ENCODE results near the gene SULT1C3.

Gene SULT1C3

GRCh38 chr2:108260773-108261172 lies 21.0 kb downstream of the SULT1C3 start:
- ChIA-PET CTCF (no interaction called here), POLR2A (no interaction called here)
- TF ChIP-seq CTBP1 (IDR thresholded peaks at IDR 0.05; ENCODE audit: borderline replicate concordance) (no peak), L3MBTL2 (conservative IDR thresholded peaks at IDR 0.05) (no peak), BHLHE40 (IDR thresholded peaks at IDR 0.05; ENCODE audit: borderline replicate concordance) (no peak), TARDBP (IDR thresholded peaks at IDR 0.05) (no peak), FOXK2 (IDR thresholded peaks at IDR 0.05) (no peak), ARNT (IDR thresholded peaks at IDR 0.05) (no peak), ZNF384 (IDR thresholded peaks at IDR 0.05) (no peak), ELF4 (IDR thresholded peaks at IDR 0.05) (no peak), PKNOX1 (IDR thresholded peaks at IDR 0.05) (no peak), HDGF (IDR thresholded peaks at IDR 0.05; ENCODE audit: borderline replicate concordance) (no peak), SUZ12 (IDR thresholded peaks at IDR 0.05) (no peak), SP1 (IDR thresholded peaks at IDR 0.05) (no peak), LEF1 (IDR thresholded peaks at IDR 0.05; ENCODE audit: borderline replicate concordance) (no peak), NFRKB (IDR thresholded peaks at IDR 0.05) (no peak), FOXM1 (IDR thresholded peaks at IDR 0.05; ENCODE audit: borderline replicate concordance) (no peak), FOXA1 (IDR thresholded peaks at IDR 0.05) (no peak)
- no peak for DNase-seq (ENCODE audit: extremely low spot score)

GRCh38 chr2:108262036-108262435 lies 22.3 kb downstream of the SULT1C3 start:
- POLR2A ChIA-PET, result no interaction called here
- CTCF ChIA-PET, result no interaction called here
- TF ChIP-seq LEF1 (IDR thresholded peaks at IDR 0.05; ENCODE audit: borderline replicate concordance), result no peak
- TF ChIP-seq CTBP1 (IDR thresholded peaks at IDR 0.05; ENCODE audit: borderline replicate concordance), result no peak
- DNase-seq (ENCODE audit: extremely low spot score), result no peak

- no peak for DNase-seq (ENCODE audit: extremely low spot score)
- TF ChIP-seq FOXM1 (IDR thresholded peaks at IDR 0.05; ENCODE audit: borderline replicate concordance) (no peak), SP1 (IDR thresholded peaks at IDR 0.05) (no peak), CTBP1 (IDR thresholded peaks at IDR 0.05; ENCODE audit: borderline replicate concordance) (no peak), PKNOX1 (IDR thresholded peaks at IDR 0.05) (no peak), HDGF (IDR thresholded peaks at IDR 0.05; ENCODE audit: borderline replicate concordance) (no peak), LEF1 (IDR thresholded peaks at IDR 0.05; ENCODE audit: borderline replicate concordance) (no peak), SUZ12 (IDR thresholded peaks at IDR 0.05) (no peak), TARDBP (IDR thresholded peaks at IDR 0.05) (no peak), FOXK2 (IDR thresholded peaks at IDR 0.05) (no peak), ARNT (IDR thresholded peaks at IDR 0.05) (no peak), L3MBTL2 (conservative IDR thresholded peaks at IDR 0.05) (no peak), NFRKB (IDR thresholded peaks at IDR 0.05) (no peak)
- POLR2A ChIA-PET, result no interaction called here
- CTCF ChIA-PET, result no interaction called here
These were observed 23.6 kb downstream of the SULT1C3 start for GRCh38 chr2:108263401-108263800.

- POLR2A ChIA-PET, result no interaction called here
- TF ChIP-seq FOXA1 (IDR thresholded peaks at IDR 0.05) (no peak), PKNOX1 (IDR thresholded peaks at IDR 0.05) (no peak)
- no peak for DNase-seq (ENCODE audit: extremely low spot score)
- CTCF ChIA-PET, result no interaction called here
These were observed 26.4 kb downstream of the SULT1C3 start for GRCh38 chr2:108266218-108266617.

GRCh38 chr2:108267101-108267500 lies 27.3 kb downstream of the SULT1C3 start:
- DNase-seq (ENCODE audit: extremely low spot score), result no peak
- POLR2A ChIA-PET, result no interaction called here
- TF ChIP-seq ELF4 (IDR thresholded peaks at IDR 0.05), result no peak
- no peak for TF ChIP-seq NFRKB (IDR thresholded peaks at IDR 0.05)
- TF ChIP-seq FOXM1 (IDR thresholded peaks at IDR 0.05; ENCODE audit: borderline replicate concordance), result no peak
- no peak for TF ChIP-seq FOXK2 (IDR thresholded peaks at IDR 0.05)
- TF ChIP-seq ARNT (IDR thresholded peaks at IDR 0.05), result no peak
- TF ChIP-seq FOXA1 (IDR thresholded peaks at IDR 0.05), result no peak
- TF ChIP-seq L3MBTL2 (conservative IDR thresholded peaks at IDR 0.05), result no peak
- no peak for TF ChIP-seq SUZ12 (IDR thresholded peaks at IDR 0.05)
- CTCF ChIA-PET, result no interaction called here

- TF ChIP-seq L3MBTL2 (conservative IDR thresholded peaks at IDR 0.05) (no peak), FOXA1 (IDR thresholded peaks at IDR 0.05) (no peak), ZNF384 (IDR thresholded peaks at IDR 0.05) (no peak), NFRKB (IDR thresholded peaks at IDR 0.05) (no peak), FOXK2 (IDR thresholded peaks at IDR 0.05) (no peak), SUZ12 (IDR thresholded peaks at IDR 0.05) (no peak), ARNT (IDR thresholded peaks at IDR 0.05) (no peak), LEF1 (IDR thresholded peaks at IDR 0.05; ENCODE audit: borderline replicate concordance) (no peak), FOXM1 (IDR thresholded peaks at IDR 0.05; ENCODE audit: borderline replicate concordance) (no peak), PKNOX1 (IDR thresholded peaks at IDR 0.05) (no peak), HDGF (IDR thresholded peaks at IDR 0.05; ENCODE audit: borderline replicate concordance) (no peak), CTBP1 (IDR thresholded peaks at IDR 0.05; ENCODE audit: borderline replicate concordance) (no peak), TARDBP (IDR thresholded peaks at IDR 0.05) (no peak), BHLHE40 (IDR thresholded peaks at IDR 0.05; ENCODE audit: borderline replicate concordance) (no peak), ELF4 (IDR thresholded peaks at IDR 0.05) (no peak)
- DNase-seq (ENCODE audit: extremely low spot score), result no peak
- CTCF ChIA-PET, result no interaction called here
These were observed 28.2 kb downstream of the SULT1C3 start for GRCh38 chr2:108268001-108268400.

More at GRCh38 chr2:108268001-108268400, 28.2 kb downstream of the SULT1C3 start:
- POLR2A ChIA-PET, result no interaction called here

Measured in HEK293T (cell line).